Activated CD4-positive, alpha-beta T cell treated with anti-CD3 and anti-CD28 coated beads for 48 hours (primary cell): ENCODE measurements around the gene COASY.
A peak's percentile ranks its signal among the peaks of the same experiment; 100 is the strongest.

ENCODE experiments used
- DNase-seq: peaks from one replicate; pipeline ENCODE4 v3.0.0-alpha.2; 2020

Gene COASY

GRCh38 chr17:42561897-42562387 lies at the start of gene COASY:
COASY (plus strand) TSS chr17:42562148; CDS start chr17:42562623, 475 bp downstream.
- DNase-seq, result peak; percentile 96

GRCh38 chr17:42512246-42512645 lies 49.7 kb upstream of the COASY start:
- DNase-seq, result no peak

- no peak for DNase-seq
These were observed 49.2 kb upstream of the COASY start for GRCh38 chr17:42512733-42513251.

GRCh38 chr17:42513686-42514085 lies 48.3 kb upstream of the COASY start:
- DNase-seq, result no peak

GRCh38 chr17:42514279-42514678 lies 47.7 kb upstream of the COASY start:
- no peak for DNase-seq

- no peak for DNase-seq
These were observed 47.1 kb upstream of the COASY start for GRCh38 chr17:42514867-42515266.

- peak; percentile 90 for DNase-seq
These were observed 44.4 kb upstream of the COASY start for GRCh38 chr17:42517516-42517915.

GRCh38 chr17:42518046-42518754 lies 43.7 kb upstream of the COASY start:
- DNase-seq, result no peak

GRCh38 chr17:42518755-42519545 lies 43.0 kb upstream of the COASY start:
- no peak for DNase-seq

GRCh38 chr17:42519546-42520491 lies 42.1 kb upstream of the COASY start:
- no peak for DNase-seq

GRCh38 chr17:42520540-42520951 lies 41.4 kb upstream of the COASY start:
- DNase-seq, result peak; percentile 46

GRCh38 chr17:42521036-42521435 lies 40.9 kb upstream of the COASY start:
- DNase-seq, result no peak

- no peak for DNase-seq
These were observed 40.2 kb upstream of the COASY start for GRCh38 chr17:42521666-42522262.

GRCh38 chr17:42522263-42522790 lies 39.6 kb upstream of the COASY start:
- no peak for DNase-seq

GRCh38 chr17:42522798-42523278 lies 39.1 kb upstream of the COASY start:
- DNase-seq, result no peak

GRCh38 chr17:42525221-42525620 lies 36.7 kb upstream of the COASY start:
- no peak for DNase-seq

- no peak for DNase-seq
These were observed 35.9 kb upstream of the COASY start for GRCh38 chr17:42526031-42526444.

GRCh38 chr17:42527932-42528331 lies 34.0 kb upstream of the COASY start:
- DNase-seq, result no peak

GRCh38 chr17:42529061-42529460 lies 32.9 kb upstream of the COASY start:
- DNase-seq, result no peak

- no peak for DNase-seq
These were observed 30.9 kb upstream of the COASY start for GRCh38 chr17:42530952-42531454.
